HG03097 (cell line): ENCODE results near the gene SNUPN.
"Not testable (repeated sequence)": the region's sequence is repeated elsewhere in the genome, so short reads cannot be mapped to it uniquely, and the experiment has no call there.

Experiments
- ATAC-seq: cut with Tn5 transposase; IDR thresholded peaks from one replicate; pipeline ENCODE4 v1.9.1; 2021; ENCODE audit not compliant: unreplicated experiment, low FRiP score

The SNUPN gene

GRCh38 chr15:75637245-75638009, 11.9 kb upstream of the SNUPN start:
- ATAC-seq = no peak

GRCh38 chr15:75636026-75636425, 10.5 kb upstream of the SNUPN start:
- ATAC-seq = no peak

- not testable (repeated sequence) for ATAC-seq
These were observed 8.4 kb upstream of the SNUPN start for GRCh38 chr15:75633922-75634321.

GRCh38 chr15:75631935-75632334, 6.4 kb upstream of the SNUPN start:
- ATAC-seq = no peak

- no peak for ATAC-seq
These were observed 3.0 kb downstream of the SNUPN start for GRCh38 chr15:75622505-75622904.

GRCh38 chr15:75620841-75621391, 4.6 kb downstream of the SNUPN start:
- no peak for ATAC-seq

- ATAC-seq = no peak
These were observed 5.3 kb downstream of the SNUPN start for GRCh38 chr15:75620058-75620820.

GRCh38 chr15:75616766-75617165, 8.8 kb downstream of the SNUPN start:
- ATAC-seq = no peak

GRCh38 chr15:75606711-75607699, 18.5 kb downstream of the SNUPN start:
- ATAC-seq = no peak

- no peak for ATAC-seq
These were observed 19.5 kb downstream of the SNUPN start for GRCh38 chr15:75606026-75606425.

- ATAC-seq = no peak
These were observed 26.1 kb downstream of the SNUPN start for GRCh38 chr15:75599401-75599800.

- no peak for ATAC-seq
These were observed 27.2 kb downstream of the SNUPN start for GRCh38 chr15:75598361-75598760.

- no peak for ATAC-seq
These were observed 27.7 kb downstream of the SNUPN start for GRCh38 chr15:75597667-75598341.

- ATAC-seq = no peak
These were observed 28.7 kb downstream of the SNUPN start for GRCh38 chr15:75596703-75597345.

- no peak for ATAC-seq
These were observed 31.2 kb downstream of the SNUPN start for GRCh38 chr15:75594276-75594675.

GRCh38 chr15:75591655-75592364, 33.7 kb downstream of the SNUPN start:
- no peak for ATAC-seq

GRCh38 chr15:75590239-75590638, 35.3 kb downstream of the SNUPN start:
- no peak for ATAC-seq

GRCh38 chr15:75589071-75589470, 36.5 kb downstream of the SNUPN start:
- no peak for ATAC-seq

- ATAC-seq = not testable (repeated sequence)
These were observed 39.1 kb downstream of the SNUPN start for GRCh38 chr15:75586422-75586821.
